HepG2 (cell line): ENCODE results near the gene RHOD. TPM values are rescaled to one million over a fixed set of nuclear protein-coding genes. Genes with fewer than 3 reads are reported as not detected.

Experiments
- CREB3 ChIP-seq: sonication (generic); formaldehyde crosslinking; IDR thresholded peaks from 2 replicates; pipeline ENCODE4 v1.5.0; 2020; ENCODE audit warnings: missing genetic modification reagents
- E2F5 ChIP-seq: sonication (generic); formaldehyde crosslinking; conservative IDR thresholded peaks from 2 replicates; pipeline ENCODE4 v1.4.0; 2020; ENCODE audit warnings: missing genetic modification reagents
- GABPB1 ChIP-seq: IDR thresholded peaks from 2 replicates; pipeline ENCODE4 v1.6.1; 2016; ENCODE audit warnings: mild to moderate bottlenecking, missing genetic modification reagents, moderate library complexity, missing compliant biosample characterization
- HHEX ChIP-seq: IDR thresholded peaks from 2 replicates; pipeline ENCODE4 v1.6.1; 2016; ENCODE audit warnings: control low read depth
- ISL2 ChIP-seq: sonication (generic); formaldehyde crosslinking; IDR thresholded peaks from 2 replicates; pipeline ENCODE4 v1.5.0; 2020; ENCODE audit warnings: missing genetic modification reagents
- MAZ ChIP-seq, 2 experiments: sonication (generic) in 1 of 2; formaldehyde crosslinking in 1 of 2; IDR thresholded peaks; 2 replicates each; pipeline versions ENCODE4 v1.5.0 to v1.6.1; 2012 to 2020; ENCODE audit warnings: low read depth in 2 of 2, mild to moderate bottlenecking in 2 of 2, borderline replicate concordance in 1 of 2, improper control_type of control experiment in 1 of 2, low read length in 1 of 2, missing genetic modification reagents in 1 of 2, moderate library complexity in 1 of 2
- MIER3 ChIP-seq: IDR thresholded peaks from 2 replicates; pipeline ENCODE4 v1.6.1; 2016; ENCODE audit warnings: missing compliant biosample characterization, borderline replicate concordance
- MXI1 ChIP-seq: IDR thresholded peaks from 3 replicates; pipeline ENCODE4 v1.6.1; 2012; ENCODE audit warnings: low read depth, low read length, inconsistent platforms, borderline replicate concordance
- POLR2G ChIP-seq: fragments of 200-400 bp; formaldehyde crosslinking; IDR thresholded peaks from 2 replicates; pipeline ENCODE4 v1.6.1; 2018; ENCODE audit warnings: mild to moderate bottlenecking, low read depth, low read length, moderate library complexity
- RFX1 ChIP-seq: fragments of 450-650 bp; IDR thresholded peaks from 2 replicates; pipeline ENCODE4 v1.6.1; 2017
- SKI ChIP-seq: fragments of 450-650 bp; IDR thresholded peaks from one replicate; pipeline ENCODE4 v1.6.1; 2018; ENCODE audit warnings: mild to moderate bottlenecking; ENCODE audit not compliant: partially characterized antibody
- SMAD3 ChIP-seq: sonication (generic); formaldehyde crosslinking; IDR thresholded peaks from 2 replicates; pipeline ENCODE4 v1.4.0; 2020; ENCODE audit warnings: missing genetic modification reagents
- SMYD3 ChIP-seq: sonication (generic); formaldehyde crosslinking; IDR thresholded peaks from 2 replicates; pipeline ENCODE4 v1.8.1; 2023; ENCODE audit warnings: mild to moderate bottlenecking, missing genetic modification reagents
- SNRNP70 ChIP-seq: fragments of 200-400 bp; formaldehyde crosslinking; IDR thresholded peaks from 2 replicates; pipeline ENCODE4 v1.6.1; 2017; ENCODE audit warnings: mild to moderate bottlenecking, low read depth, low read length, moderate library complexity
- TBX3 ChIP-seq: fragments of 450-650 bp; IDR thresholded peaks from 2 replicates; pipeline ENCODE4 v1.6.1; 2017; ENCODE audit warnings: antibody characterized with exemption, mild to moderate bottlenecking, inconsistent platforms, borderline replicate concordance
- ZBTB37 ChIP-seq: sonication (generic); formaldehyde crosslinking; IDR thresholded peaks from 2 replicates; pipeline ENCODE4 v1.4.0; 2020; ENCODE audit warnings: mild to moderate bottlenecking, missing genetic modification reagents
- ZFP36L1 ChIP-seq: sonication (generic); formaldehyde crosslinking; IDR thresholded peaks from 2 replicates; pipeline ENCODE4 v1.8.0; 2022; ENCODE audit warnings: mild to moderate bottlenecking, missing genetic modification reagents, moderate library complexity
- ZMAT3 ChIP-seq: sonication (generic); formaldehyde crosslinking; conservative IDR thresholded peaks from 2 replicates; pipeline ENCODE4 v1.7.0; 2021; ENCODE audit warnings: missing genetic modification reagents
- ZNF235 ChIP-seq: sonication (generic); formaldehyde crosslinking; IDR thresholded peaks from 2 replicates; pipeline ENCODE4 v1.8.1; 2023; ENCODE audit warnings: mild to moderate bottlenecking, missing genetic modification reagents, borderline replicate concordance
- ZNF276 ChIP-seq: sonication (generic); formaldehyde crosslinking; IDR thresholded peaks from 2 replicates; pipeline ENCODE4 v1.4.0; 2020; ENCODE audit warnings: mild to moderate bottlenecking, low read depth, missing genetic modification reagents
- ZNF558 ChIP-seq: sonication (generic); formaldehyde crosslinking; IDR thresholded peaks from 2 replicates; pipeline ENCODE4 v1.9.0; 2022; ENCODE audit warnings: mild to moderate bottlenecking, missing genetic modification reagents, borderline replicate concordance
- ZNF589 ChIP-seq: sonication (generic); formaldehyde crosslinking; conservative IDR thresholded peaks from 2 replicates; pipeline ENCODE4 v1.8.0; 2022; ENCODE audit warnings: mild to moderate bottlenecking, moderate library complexity, missing genetic modification reagents
- ZNF652 ChIP-seq: IDR thresholded peaks from 2 replicates; pipeline ENCODE4 v1.6.1; 2016; ENCODE audit warnings: low read depth, borderline replicate concordance
- ZNF788 ChIP-seq: sonication (generic); formaldehyde crosslinking; IDR thresholded peaks from 2 replicates; pipeline ENCODE4 v1.5.0; 2020; ENCODE audit warnings: mild to moderate bottlenecking, missing genetic modification reagents, borderline replicate concordance
- ZSCAN5A ChIP-seq: sonication (generic); formaldehyde crosslinking; IDR thresholded peaks from 2 replicates; pipeline ENCODE4 v1.8.0; 2022; ENCODE audit warnings: mild to moderate bottlenecking, missing genetic modification reagents, borderline replicate concordance
- polyA plus RNA-seq, 8 experiments: library from polyadenylated mRNA; depleted of rRNA in 3 of 8; stranded (reverse) in 7 of 8; unstranded in 1 of 8; fragments of >200 nt; fragmentation: Illumina TruSeq in 4 of 8; extraction: Trizol in 4 of 8; gene quantifications; 2 replicates each; pipeline versions ENCODE4 v1.2.1 to v1.2.3, GENCODE V29; 2011 to 2016; ENCODE audit warnings: low read depth in 4 of 8, missing spikeins in 1 of 8, mixed read lengths in 1 of 8; ENCODE audit not compliant: insufficient read depth in 1 of 8
- total RNA-seq, 5 experiments: library from RNA; depleted of rRNA; stranded (reverse); fragments of >200 nt; fragmentation: Illumina TruSeq; extraction: Trizol; gene quantifications; 2 replicates each; pipeline ENCODE4 v1.2.3, GENCODE V29; 2016; ENCODE audit warnings: low read depth in 1 of 5

The RHOD gene
- total and polyA plus RNA-seq, 2 of the 13 experiments (the other 11 are each of a cell fraction or from before 2014, with no cell fraction given): 0.27 to 0.98 TPM

GRCh38 chr11:67082071-67082791 lies 25.6 kb downstream of the RHOD start (continued):
- TF ChIP-seq TBX3 (no peak), ZNF235 (CRISPR knock-in tag) (no peak), ZNF558 (no peak), MAZ (IDR thresholded peaks at IDR 0.05; ENCODE audit: borderline replicate concordance, low read depth, low read length) (no peak), MAZ (CRISPR knock-in tag; IDR thresholded peaks at IDR 0.05; ENCODE audit: low read depth) (no peak), SNRNP70 (no peak), ZMAT3 (no peak), SKI (no peak), ZBTB37 (CRISPR knock-in tag) (no peak), HHEX (no peak), E2F5 (CRISPR knock-in tag) (no peak), ZSCAN5A (CRISPR knock-in tag) (no peak), ISL2 (CRISPR knock-in tag) (no peak), SMYD3 (no peak), ZNF276 (CRISPR knock-in tag) (no peak), POLR2G (no peak), ZNF788 (CRISPR knock-in tag) (no peak), ZNF652 (CRISPR knock-in tag) (no peak), RFX1 (no peak), MXI1 (no peak), MIER3 (CRISPR knock-in tag) (no peak), ZNF589 (no peak), GABPB1 (CRISPR knock-in tag) (no peak), CREB3 (CRISPR knock-in tag) (no peak), ZFP36L1 (CRISPR knock-in tag) (no peak), SMAD3 (no peak)
